Hepatocyte (in vitro differentiated cells): Measurements from ENCODE around the gene SOX3. TPM values are rescaled to one million over a fixed set of nuclear protein-coding genes. Genes with fewer than 3 reads are reported as not detected.

ENCODE experiments used
- DNase-seq: peaks from one replicate; pipeline ENCODE4 v3.0.0-alpha.2; 2016; ENCODE audit warnings: low spot score
- H2AFZ ChIP-seq: fragments of 200-600 bp; sonication (generic); 2 replicates; pipeline ENCODE4 v1.6.0; 2016; ENCODE audit warnings: antibody characterized with exemption, mild to moderate bottlenecking
- H3K27ac ChIP-seq: fragments of 200-600 bp; sonication (generic); 2 replicates; pipeline ENCODE4 v1.5.1; 2016; ENCODE audit warnings: mild to moderate bottlenecking
- H3K27me3 ChIP-seq: fragments of 200-600 bp; sonication (generic); 2 replicates; pipeline ENCODE4 v1.6.1; 2016
- H3K36me3 ChIP-seq: fragments of 200-600 bp; sonication (generic); replicated peaks from 2 replicates; pipeline ENCODE4 v1.5.1; 2016; ENCODE audit warnings: low read depth; ENCODE audit not compliant: insufficient read depth
- H3K4me1 ChIP-seq: fragments of 200-600 bp; sonication (generic); 2 replicates; pipeline ENCODE4 v1.5.1; 2016; ENCODE audit warnings: mild to moderate bottlenecking, moderate library complexity; ENCODE audit not compliant: insufficient read depth
- H3K4me2 ChIP-seq: fragments of 200-600 bp; sonication (generic); 2 replicates; pipeline ENCODE4 v1.6.0; 2016
- H3K4me3 ChIP-seq: fragments of 200-600 bp; sonication (generic); 2 replicates; pipeline ENCODE4 v1.5.1; 2016; ENCODE audit warnings: mild to moderate bottlenecking
- H3K79me2 ChIP-seq: fragments of 200-600 bp; sonication (generic); 2 replicates; pipeline ENCODE4 v1.6.0; 2017; ENCODE audit warnings: mild to moderate bottlenecking
- H3K9me2 ChIP-seq: fragments of 200-600 bp; sonication (generic); replicated peaks from 2 replicates; pipeline ENCODE4 v1.6.0; 2017; ENCODE audit warnings: mild to moderate bottlenecking; ENCODE audit not compliant: insufficient read depth
- H3K9me3 ChIP-seq: fragments of 200-600 bp; sonication (generic); 2 replicates; pipeline ENCODE4 v1.5.1; 2016; ENCODE audit warnings: low read depth, mild to moderate bottlenecking
- H4K20me1 ChIP-seq: fragments of 200-600 bp; sonication (generic); 2 replicates; pipeline ENCODE4 v1.6.0; 2016; ENCODE audit warnings: mild to moderate bottlenecking; ENCODE audit not compliant: insufficient read depth, poor library complexity, severe bottlenecking
- EZH2 ChIP-seq: fragments of 200-600 bp; sonication (generic); IDR thresholded peaks from 2 replicates; pipeline ENCODE4 v1.6.1; 2016; ENCODE audit warnings: antibody characterized with exemption, mild to moderate bottlenecking, borderline replicate concordance
- EZH2phosphoT487 ChIP-seq: fragments of 200-600 bp; sonication (generic); IDR thresholded peaks from one replicate; pipeline ENCODE4 v1.6.1; 2018; ENCODE audit warnings: antibody characterized with exemption, mild to moderate bottlenecking, low read depth, moderate library complexity; ENCODE audit not compliant: unreplicated experiment, severe bottlenecking
- WGBS: methylation state at CpG from one replicate; pipeline ENCODE4 v1.1.6; 2016; ENCODE audit warnings: low lambda C conversion rate; ENCODE audit errors: missing lambda C conversion rate; 5-methylcytosine and 5-hydroxymethylcytosine counted together
- polyA plus RNA-seq: library from polyadenylated mRNA; unstranded; fragments of >200 nt; fragmentation: Nextera tagmentation; extraction: Ambion mirVana; gene quantifications from 2 replicates; pipeline ENCODE4 v1.2.1, GENCODE V29; 2016
- total RNA-seq: library from RNA; depleted of rRNA; stranded (reverse); fragments of >200 nt; gene quantifications from 2 replicates; pipeline ENCODE4 v1.2.3, GENCODE V29; 2014
- TF ChIP-seq, protein P1 (sequence below): fragments of 200-600 bp; sonication (generic); IDR thresholded peaks from 2 replicates; pipeline ENCODE4 v1.5.1; 2016; ENCODE audit warnings: antibody characterized with exemption, mild to moderate bottlenecking; ENCODE audit not compliant: poor library complexity

SOX3 gene
- total and polyA plus RNA-seq, 2 experiments from 2014 or later = not detected

DNA sequence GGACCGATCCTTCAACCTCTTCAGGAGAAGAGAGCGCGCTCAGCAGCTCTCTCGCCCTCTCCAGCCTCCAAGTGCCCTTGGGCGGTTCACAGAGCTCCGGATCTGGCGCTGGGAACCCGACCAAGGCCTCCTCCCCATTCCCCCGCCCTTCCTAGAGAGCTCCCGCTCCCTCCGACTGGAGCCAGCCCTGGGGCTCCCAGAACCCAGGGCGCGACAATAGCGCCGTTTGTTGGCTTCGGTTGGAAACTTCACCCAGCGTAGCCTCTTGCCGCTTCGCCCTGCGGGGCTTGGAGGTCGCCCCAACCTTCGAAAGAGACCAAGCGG lies 3.1 kb upstream of the SOX3 start:
- no peaks in the 10 kb centered on the region for H3K36me3 ChIP-seq
- no peak overlapping the region for H3K4me3 ChIP-seq
- peak overlapping the region; percentile 51 for H3K4me2 ChIP-seq
- H3K4me1 ChIP-seq = no peaks in the 10 kb centered on the region
- H3K27ac ChIP-seq = no peak overlapping the region
- no peak overlapping the region for H2AFZ ChIP-seq
- no peak for TF ChIP-seq EZH2phosphoT487
- TF ChIP-seq, protein P1, sequence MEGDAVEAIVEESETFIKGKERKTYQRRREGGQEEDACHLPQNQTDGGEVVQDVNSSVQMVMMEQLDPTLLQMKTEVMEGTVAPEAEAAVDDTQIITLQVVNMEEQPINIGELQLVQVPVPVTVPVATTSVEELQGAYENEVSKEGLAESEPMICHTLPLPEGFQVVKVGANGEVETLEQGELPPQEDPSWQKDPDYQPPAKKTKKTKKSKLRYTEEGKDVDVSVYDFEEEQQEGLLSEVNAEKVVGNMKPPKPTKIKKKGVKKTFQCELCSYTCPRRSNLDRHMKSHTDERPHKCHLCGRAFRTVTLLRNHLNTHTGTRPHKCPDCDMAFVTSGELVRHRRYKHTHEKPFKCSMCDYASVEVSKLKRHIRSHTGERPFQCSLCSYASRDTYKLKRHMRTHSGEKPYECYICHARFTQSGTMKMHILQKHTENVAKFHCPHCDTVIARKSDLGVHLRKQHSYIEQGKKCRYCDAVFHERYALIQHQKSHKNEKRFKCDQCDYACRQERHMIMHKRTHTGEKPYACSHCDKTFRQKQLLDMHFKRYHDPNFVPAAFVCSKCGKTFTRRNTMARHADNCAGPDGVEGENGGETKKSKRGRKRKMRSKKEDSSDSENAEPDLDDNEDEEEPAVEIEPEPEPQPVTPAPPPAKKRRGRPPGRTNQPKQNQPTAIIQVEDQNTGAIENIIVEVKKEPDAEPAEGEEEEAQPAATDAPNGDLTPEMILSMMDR = peak; percentile 28
- no peak for TF ChIP-seq EZH2
- DNase-seq = peak; percentile 30
- H4K20me1 ChIP-seq = no peaks in the 10 kb centered on the region
- WGBS = 33% methylated on average over 23 of the region's 23 CpGs
- H3K79me2 ChIP-seq = no peaks in the 10 kb centered on the region
- H3K9me2 ChIP-seq = no peaks in the 10 kb centered on the region
- no peaks in the 10 kb centered on the region for H3K9me3 ChIP-seq
- peaks cover 91% of the 10 kb centered on the region for H3K27me3 ChIP-seq

DNA sequence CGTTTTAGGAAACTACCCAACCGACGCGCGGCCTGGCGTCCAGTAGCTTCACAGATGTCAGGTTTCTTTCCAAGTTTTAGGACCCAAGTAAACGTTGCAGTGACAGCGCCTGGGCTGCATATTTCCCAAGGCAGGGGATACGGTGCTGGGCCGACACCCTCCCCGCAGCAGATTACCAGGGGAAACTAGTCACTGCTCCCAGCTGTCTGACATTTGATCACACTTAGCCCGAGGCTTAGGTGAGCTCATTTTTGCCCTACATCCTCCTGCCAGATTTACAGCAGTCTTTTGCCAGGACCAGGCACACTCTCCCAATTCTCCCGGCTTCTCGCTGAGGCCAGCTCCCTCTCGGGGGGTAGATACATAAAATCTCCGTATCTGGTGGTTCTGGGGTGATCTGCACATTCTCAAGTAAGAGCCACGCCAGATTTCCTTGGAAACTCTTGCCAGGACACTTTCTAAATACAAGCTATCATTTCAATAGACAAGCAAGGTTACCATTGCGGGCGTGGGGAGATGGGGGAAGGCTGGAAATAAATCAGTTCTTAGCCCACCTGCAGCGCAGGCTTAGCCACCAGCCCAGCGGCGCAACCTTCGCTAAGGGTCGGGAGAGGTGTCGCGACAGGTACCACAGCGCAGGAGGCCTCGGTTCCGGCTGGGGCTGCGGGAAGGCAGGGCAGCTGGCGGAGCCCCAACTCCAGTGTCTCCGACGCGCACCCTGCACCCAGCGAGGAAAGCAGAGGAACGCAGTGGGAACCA lies 2.5 kb upstream of the SOX3 start:
- Histone ChIP-seq H3K9me3 (no peaks in the 10 kb centered on the region), H3K4me2 (peak overlapping the region; percentile 51), H3K79me2 (no peaks in the 10 kb centered on the region), H3K9me2 (no peaks in the 10 kb centered on the region), H4K20me1 (no peaks in the 10 kb centered on the region), H3K27me3 (peaks cover 91% of the 10 kb centered on the region), H3K4me1 (no peaks in the 10 kb centered on the region), H2AFZ (no peak overlapping the region), H3K4me3 (no peak overlapping the region), H3K27ac (no peak overlapping the region), H3K36me3 (no peaks in the 10 kb centered on the region)
- 42% methylated on average over 36 of the region's 36 CpGs for WGBS
- DNase-seq = no peak
- TF ChIP-seq, protein P1 = no peak
- peak; percentile 43 for TF ChIP-seq EZH2

DNA sequence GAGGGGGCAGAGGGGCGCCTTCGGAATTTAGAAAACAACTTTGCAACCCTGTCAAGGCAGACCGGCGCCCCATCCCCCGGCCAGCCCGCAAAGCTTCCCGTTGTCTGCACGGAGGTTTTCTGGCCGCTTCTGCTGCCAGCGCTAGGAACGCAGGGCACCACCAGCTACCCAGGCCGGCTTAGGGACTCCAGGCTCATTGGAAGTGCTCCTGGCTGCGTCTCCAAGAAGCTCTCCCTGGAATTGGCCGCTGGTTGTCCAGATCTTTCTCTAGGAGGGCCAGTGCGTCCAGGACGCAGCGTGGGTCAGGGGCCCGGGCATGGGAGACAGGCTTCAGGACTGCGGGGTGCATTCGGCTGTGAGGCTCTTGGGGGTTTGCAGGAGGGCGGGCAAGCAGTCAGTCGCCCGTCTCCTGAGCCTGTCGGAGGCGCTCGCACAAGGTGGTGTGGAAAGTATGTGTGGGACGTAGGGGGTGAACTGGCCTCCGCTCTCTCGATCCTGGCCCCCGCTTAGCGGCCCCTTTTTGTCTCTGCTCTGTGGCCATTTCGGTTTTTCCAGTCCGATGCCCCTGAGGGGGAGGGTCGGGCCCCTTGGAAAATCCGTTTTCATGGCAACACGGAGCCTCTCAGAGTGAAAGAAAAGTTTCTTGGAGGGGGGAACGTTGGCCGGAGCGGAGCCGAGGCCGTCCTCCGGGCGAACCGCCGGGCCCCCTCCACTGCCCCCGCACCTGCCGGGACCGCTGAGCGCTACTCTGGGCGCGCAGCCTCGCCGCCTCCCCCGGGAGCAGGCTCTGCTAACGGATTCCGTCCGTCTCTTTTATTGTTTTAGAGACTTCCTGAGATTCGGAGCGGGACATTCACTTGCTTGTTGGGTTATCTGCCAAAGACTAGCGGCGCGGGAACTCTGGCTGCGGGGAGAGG lies 810 bp upstream of the SOX3 start:
- TF ChIP-seq, protein P1 = no peak
- TF ChIP-seq EZH2 = peak; percentile 10
- TF ChIP-seq EZH2phosphoT487 = peak; percentile 50
- Histone ChIP-seq H3K4me1 (no peaks in the 10 kb centered on the region), H3K9me2 (no peaks in the 10 kb centered on the region), H3K4me2 (no peak overlapping the region), H3K27me3 (peaks cover 88% of the 10 kb centered on the region), H3K4me3 (no peak overlapping the region), H3K27ac (no peak overlapping the region), H4K20me1 (no peaks in the 10 kb centered on the region), H3K9me3 (no peaks in the 10 kb centered on the region), H3K79me2 (no peaks in the 10 kb centered on the region), H3K36me3 (no peaks in the 10 kb centered on the region), H2AFZ (no peak overlapping the region)
- DNase-seq = no peak
- WGBS = 48% methylated on average over 61 of the region's 63 CpGs
